Measurements from ENCODE around the gene PELI1.
"Not testable (repeated sequence)": the region's sequence is repeated elsewhere in the genome, so short reads cannot be mapped to it uniquely, and the experiment has no call there.

The PELI1 gene

DNA sequence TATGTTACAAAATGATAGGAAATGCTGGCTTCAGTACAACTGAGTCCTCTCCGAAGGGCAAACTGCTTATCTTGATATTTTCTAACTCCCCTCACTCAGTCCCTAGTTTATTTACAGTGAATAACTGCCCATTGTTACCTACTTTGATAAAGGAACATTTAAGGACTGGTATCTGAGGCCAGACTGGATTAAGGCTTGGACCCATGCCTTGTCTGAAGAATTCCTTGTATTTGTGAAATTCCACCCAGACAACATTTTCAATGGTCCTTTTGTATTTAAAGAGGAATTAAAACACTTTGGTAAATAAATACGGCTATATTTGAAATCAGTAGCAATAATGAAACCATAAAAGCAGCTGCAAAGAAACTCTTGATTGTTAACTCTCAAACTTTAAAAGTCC is 58.3 kb downstream of the PELI1 start:
- peak; percentile 31 for DNase-seq (ENCODE audit: low spot score)

DNA sequence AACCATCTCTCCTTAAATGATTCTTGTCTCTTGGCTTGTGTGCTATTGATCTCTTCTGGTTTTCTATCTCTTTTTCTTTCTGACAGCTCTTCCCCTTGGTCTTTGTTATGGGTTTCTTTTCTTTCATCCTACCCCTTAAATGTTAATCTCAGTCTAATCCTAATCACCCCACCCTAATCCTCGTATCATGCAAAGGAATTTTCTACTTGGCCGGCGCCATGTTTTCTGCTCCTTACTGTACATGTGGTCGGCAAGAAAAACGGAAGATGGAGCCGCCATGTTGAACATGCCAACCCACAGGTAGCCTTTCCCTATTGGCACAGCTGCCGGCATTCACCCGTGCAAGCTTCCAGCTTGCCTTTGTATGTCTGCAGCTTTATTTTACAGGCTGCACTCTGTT is 63.2 kb downstream of the PELI1 start:
- no peak for DNase-seq (ENCODE audit: low spot score)

DNA sequence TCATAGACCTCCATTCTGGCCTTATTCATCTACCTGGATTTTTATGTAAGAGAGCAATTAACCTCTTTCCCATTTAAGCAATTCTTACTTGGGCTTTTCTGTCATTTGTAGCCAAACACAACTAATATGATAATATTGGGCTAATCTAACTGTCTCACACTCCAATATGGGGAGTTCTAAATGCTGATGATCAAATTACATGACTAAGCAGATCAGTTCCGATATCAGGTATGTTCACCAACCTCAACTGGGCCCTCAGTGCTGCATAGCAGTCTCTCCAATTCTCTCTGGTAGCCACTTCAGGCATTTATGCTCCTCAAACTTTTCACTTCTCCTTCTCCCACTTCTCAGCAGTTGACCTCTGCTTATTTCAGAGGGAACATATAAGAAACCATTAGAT is 64.0 kb downstream of the PELI1 start:
- DNase-seq (ENCODE audit: low spot score): no peak

- DNase-seq (ENCODE audit: low spot score): not testable (repeated sequence)
Observed at GRCh38 chr2:64079688-64080087, 64.5 kb downstream of the PELI1 start.

- not testable (repeated sequence) for DNase-seq (ENCODE audit: low spot score)
Observed at GRCh38 chr2:64076828-64077227, 67.4 kb downstream of the PELI1 start.

DNA sequence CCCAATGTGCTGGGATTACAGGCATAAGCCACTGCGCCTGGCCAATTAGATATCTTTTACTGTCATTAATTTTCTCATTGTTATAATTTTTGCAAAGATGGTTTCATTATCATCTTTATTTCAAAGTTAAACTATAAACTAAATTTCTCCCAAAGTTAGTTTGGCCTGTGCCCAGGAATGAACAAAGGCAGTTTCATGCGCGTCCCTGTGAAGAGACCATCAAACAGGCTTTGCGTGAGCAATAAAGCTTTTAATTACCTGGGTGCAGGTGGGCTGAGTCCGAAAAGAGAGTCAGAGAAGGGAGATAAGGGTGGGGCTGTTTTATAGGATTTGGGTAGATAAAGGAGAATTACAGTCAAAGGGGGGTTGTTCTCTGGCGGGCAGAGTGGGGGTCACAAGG is 69.6 kb downstream of the PELI1 start:
- DNase-seq (ENCODE audit: low spot score): not testable (repeated sequence)

GRCh38 chr2:64067326-64067725 is 76.9 kb downstream of the PELI1 start:
- no peak for DNase-seq (ENCODE audit: low spot score)

- no peak for DNase-seq (ENCODE audit: low spot score)
Observed at GRCh38 chr2:64065516-64065915, 78.7 kb downstream of the PELI1 start.

DNA sequence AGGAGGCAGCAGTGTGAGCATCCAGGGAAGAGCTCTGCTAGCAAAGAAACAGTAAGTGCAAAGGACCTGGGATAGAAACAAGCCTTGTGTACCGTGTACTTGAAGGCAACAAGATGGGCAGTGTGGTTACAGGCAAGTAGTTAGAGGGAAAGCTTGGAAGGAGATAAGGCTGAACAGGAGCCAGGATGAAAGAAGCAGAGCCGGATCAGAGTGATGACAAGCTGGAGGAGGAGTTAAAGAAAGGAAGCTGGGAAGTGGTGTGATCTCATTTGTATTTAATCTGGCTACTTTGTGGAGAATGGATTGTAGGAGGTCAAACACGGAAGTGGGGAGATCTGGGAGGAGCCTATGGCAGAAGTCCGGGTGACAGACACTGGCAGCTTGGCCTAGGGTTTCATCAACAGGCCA is 80.3 kb downstream of the PELI1 start:
- no peak for DNase-seq (ENCODE audit: low spot score)

DNA sequence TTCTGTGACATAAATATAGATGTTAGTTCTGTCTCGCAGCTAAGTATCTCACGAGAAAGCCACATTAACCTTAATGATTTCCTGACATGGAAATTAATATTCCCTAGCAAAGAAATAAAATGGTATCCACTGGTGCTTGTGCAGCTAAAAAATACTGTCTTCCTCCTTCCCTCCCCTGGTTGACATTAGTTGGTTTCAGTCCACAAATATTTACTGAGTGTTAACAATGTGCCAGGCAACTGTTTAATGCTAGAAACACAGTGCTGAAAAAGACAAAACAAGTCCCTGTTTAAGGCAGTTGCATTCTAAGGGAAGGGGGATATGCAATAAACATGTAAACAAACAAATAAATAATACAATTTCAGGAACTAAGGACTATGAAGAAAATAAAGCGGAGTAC is 80.8 kb downstream of the PELI1 start:
- no peak for DNase-seq (ENCODE audit: low spot score)

DNA sequence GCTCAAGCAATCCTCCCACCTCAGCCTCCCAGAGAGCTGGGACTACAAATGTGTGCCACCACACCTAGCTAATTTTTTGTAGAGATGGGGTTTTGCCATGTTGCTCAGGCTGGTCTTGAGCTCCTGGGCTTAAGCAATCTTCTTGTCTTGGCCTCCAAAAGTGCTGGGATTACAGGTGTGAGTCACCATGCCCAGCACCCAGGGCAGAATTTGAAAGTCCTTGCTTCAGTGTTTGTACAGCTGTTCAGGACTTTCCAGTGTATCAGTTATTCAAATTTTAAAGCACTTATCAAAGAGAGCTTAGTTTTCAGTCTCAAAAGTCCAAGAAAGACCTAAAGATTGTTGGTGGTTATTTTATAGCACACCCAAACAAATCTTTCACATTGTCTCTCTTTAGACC is 81.4 kb downstream of the PELI1 start:
- DNase-seq (ENCODE audit: low spot score): no peak

DNA sequence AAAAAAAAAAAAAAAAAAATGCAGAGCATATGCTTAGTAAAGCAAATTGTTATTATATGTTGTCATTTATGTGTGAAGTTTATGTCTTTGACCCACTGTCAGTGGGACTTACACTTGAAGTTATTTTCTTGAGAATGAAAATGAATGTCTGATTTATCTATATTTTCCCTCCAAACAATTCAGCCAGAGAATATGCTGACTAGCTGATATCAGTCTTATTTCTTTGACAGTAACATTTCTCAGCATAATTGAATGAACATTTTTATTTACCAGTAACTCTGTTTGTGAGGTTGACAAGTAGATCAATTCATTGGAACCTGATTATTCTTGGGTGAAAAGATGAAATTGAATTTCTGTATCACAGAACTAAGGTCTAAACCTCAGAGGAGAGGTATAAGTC is 85.0 kb downstream of the PELI1 start:
- DNase-seq (ENCODE audit: low spot score): no peak

DNA sequence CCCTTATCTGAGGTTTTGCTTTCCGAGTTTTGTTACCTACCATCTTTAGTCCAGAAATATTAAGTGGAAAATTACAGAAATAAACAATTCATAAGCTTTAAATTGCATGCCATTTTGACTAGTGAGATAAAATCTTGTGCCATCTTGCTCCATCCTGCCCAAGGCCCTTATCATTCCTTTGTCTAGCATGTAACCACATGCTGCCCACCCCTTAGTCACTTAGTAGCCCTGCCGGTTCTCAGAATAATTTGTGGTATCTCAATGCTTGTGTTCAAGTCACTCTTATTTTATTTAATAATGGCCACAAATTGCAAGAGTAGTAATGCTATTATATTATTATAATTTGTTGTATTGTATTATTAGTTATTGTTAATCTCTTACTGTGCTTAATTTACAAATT is 88.2 kb downstream of the PELI1 start:
- no peak for DNase-seq (ENCODE audit: low spot score)

DNA sequence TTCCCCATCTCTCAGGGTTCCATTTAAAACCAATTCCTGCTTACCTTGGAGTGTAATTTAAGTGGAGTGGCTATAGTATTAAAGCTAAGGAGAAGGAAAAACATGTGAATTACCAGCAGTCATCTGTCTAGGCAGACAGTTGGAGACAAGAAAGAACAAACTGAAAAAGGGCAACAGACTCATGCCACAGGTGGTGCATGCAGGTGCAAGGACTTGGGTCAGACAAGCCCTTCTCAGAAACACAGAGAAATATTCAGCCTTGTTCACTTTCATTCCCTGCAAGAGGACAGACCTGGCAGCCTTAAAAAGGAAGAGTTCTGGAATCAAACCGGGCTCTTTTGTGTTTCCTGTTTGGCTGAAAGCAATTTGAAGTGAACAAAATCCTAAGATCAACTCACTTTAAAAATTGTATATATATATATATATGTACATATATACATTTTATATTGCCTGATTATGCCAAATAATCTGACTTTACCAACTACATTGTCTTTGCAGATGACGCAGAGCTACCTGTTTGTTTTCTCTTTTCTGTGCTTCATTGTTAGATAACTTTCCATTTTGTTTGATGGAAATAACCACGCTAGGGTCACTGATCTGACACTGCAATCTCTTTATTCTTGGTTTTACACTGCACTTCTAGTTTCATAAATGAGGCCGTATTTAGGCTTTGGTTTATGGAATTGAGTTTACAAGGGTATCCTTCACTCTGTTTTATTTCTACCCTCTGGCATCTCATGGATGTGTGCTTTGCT is 89.9 kb downstream of the PELI1 start:
- DNase-seq (ENCODE audit: low spot score): no peak

DNA sequence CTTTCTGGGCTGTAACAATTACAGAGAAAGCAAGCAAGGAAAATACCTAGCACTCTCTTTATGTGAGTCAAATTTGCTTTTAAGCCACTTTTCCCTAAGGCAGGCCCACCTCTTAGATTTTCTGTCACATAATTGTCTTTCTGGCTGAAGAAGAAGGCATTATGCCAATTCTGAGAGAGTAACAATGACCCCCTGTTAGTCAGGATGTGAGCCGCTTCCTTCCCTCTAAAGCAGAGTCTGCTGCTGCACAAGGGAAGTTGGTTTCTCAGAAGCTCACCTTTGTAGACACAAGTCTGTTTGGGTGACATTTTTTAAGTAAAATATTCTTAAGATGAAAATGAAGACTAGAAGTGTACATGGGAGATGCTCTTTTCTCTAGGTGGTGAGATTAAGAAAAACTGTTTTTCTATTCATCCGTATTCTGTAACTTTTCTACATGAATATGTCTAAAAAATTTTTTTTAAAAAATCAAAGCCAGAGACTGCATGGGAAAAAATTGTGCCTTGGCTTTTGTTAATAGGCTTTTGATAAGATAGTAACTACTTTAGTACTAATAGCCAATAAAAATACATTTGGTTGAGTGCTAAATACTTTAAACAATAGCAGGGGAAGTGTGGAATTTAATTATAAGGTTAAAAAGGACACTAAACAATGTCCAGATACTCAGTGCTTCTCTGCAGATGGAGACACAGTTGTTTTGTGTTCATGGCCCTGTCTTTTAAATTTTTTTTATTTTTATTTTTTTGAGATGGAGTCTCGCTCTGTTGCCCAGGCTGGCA is 91.6 kb downstream of the PELI1 start:
- peak; percentile 72 for DNase-seq (ENCODE audit: low spot score)

DNA sequence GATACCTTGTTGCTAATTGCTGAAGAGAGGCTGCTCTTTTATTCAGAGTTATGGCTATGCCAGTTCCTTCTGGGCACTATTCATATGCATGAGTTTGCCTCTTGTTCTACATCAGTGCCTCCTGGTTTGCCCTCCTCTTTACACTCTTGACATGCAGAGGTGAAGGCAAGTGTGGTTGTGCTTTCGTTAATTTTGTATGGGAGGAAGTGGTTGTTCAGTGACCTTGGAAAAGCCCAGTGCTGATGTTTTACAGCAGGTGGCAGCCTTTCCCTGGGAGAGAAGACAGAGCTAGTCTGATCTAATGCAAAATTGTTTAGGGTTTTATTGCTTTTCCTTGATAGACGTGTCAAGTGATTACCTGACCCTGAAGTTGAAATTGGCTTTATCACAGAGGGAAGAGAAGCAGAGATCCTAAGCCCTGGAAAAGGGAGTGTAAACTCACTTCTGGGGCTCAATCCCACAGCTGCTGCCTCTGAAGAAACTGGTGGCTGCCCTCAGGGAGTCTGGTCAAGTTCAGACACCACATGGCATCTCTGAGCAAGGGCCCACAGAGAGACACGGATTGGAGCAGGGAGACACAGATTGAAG is 94.5 kb downstream of the PELI1 start:
- DNase-seq (ENCODE audit: low spot score): peak; percentile 69

- DNase-seq (ENCODE audit: low spot score): no peak
Observed at GRCh38 chr2:64045938-64046337, 98.3 kb downstream of the PELI1 start.

All from COLO829 (cell line).